HepG2 (cell line): Measurements from ENCODE around the gene TRAPPC12. TPM values are rescaled to one million over a fixed set of nuclear protein-coding genes. Genes with fewer than 3 reads are reported as not detected.

Experiments used
- ATAC-seq: fragments of 200-7000 bp; cut with Tn5 transposase; 3 replicates; pipeline ENCODE4 v1.9.1; 2020; ENCODE audit warnings: mild to moderate bottlenecking, moderate library complexity
- BruUV-seq: library from RNA; stranded (reverse); fragments of 400-500 nt; replicated peaks from 2 replicates; lab custom pipeline; 2021; lab: Mats Ljungman, UMichigan
- CTCF ChIA-PET: fragments of 300-600 bp; formaldehyde crosslinking; extraction: SDS; loops from one replicate; lab custom pipeline; 2021; ENCODE audit warnings: low total read pairs, inconsistent platforms, low intra/inter-chr PET ratio; lab: Yijun Ruan, JAX
- POLR2A ChIA-PET: fragments of 350-600 bp; sonication (Branson Sonifier 250); formaldehyde crosslinking; loops from one replicate; lab custom pipeline; 2020; ENCODE audit warnings: antibody characterized with exemption, inconsistent platforms; lab: Yijun Ruan, JAX
- DNase-seq: peaks from one replicate; pipeline ENCODE4 v3.0.0-alpha.2; 2015; ENCODE audit warnings: low spot score
- FAIRE-seq: peaks from 3 replicates; lab custom pipeline; 2011; peaks lifted over from hg19 to GRCh38; lab: Jason Lieb, UNC
- H2AFZ ChIP-seq: one replicate; pipeline ENCODE4 v1.6.1; 2011; ENCODE audit warnings: low read length, inconsistent platforms
- H3K27ac ChIP-seq: fragments of 300-600 bp; 3 replicates; pipeline ENCODE4 v1.8.0; 2011; ENCODE audit warnings: mixed run types, mild to moderate bottlenecking, mixed read lengths, low read length, inconsistent platforms; ENCODE audit not compliant: insufficient read depth; ENCODE audit errors: extremely low read length
- H3K27me3 ChIP-seq, 2 experiments: fragments of 200-600 bp in 1 of 2; 2 replicates in 1 of 2; 3 replicates in 1 of 2; pipeline versions ENCODE4 v1.6.0 to v1.8.0; 2011; ENCODE audit warnings: low read length in 2 of 2, mild to moderate bottlenecking in 2 of 2, moderate library complexity in 2 of 2, inconsistent platforms in 1 of 2; ENCODE audit not compliant: insufficient read depth in 2 of 2, control insufficient read depth in 1 of 2
- H3K36me3 ChIP-seq, 2 experiments: fragments of 200-600 bp in 1 of 2; replicated peaks in 1 of 2; 2 replicates in 1 of 2; 3 replicates in 1 of 2; pipeline versions ENCODE4 v1.5.1 to v1.8.0; 2011; ENCODE audit warnings: low read length in 2 of 2, inconsistent platforms in 1 of 2; ENCODE audit not compliant: insufficient read depth in 2 of 2, control insufficient read depth in 1 of 2
- H3K4me1 ChIP-seq: 2 replicates; pipeline ENCODE4 v1.5.1; 2012; ENCODE audit warnings: low read length, inconsistent platforms; ENCODE audit not compliant: insufficient read depth
- H3K4me2 ChIP-seq: 2 replicates; pipeline ENCODE4 v1.6.0; 2011; ENCODE audit warnings: low read depth, low read length, inconsistent platforms
- H3K4me3 ChIP-seq, 3 experiments: fragments of 200-600 bp in 1 of 3; sonication (generic), shearing (Covaris generic) in 1 of 3; replicated peaks in 1 of 3; 2 replicates each; pipeline ENCODE4 v1.5.1; 2011 to 2016; ENCODE audit warnings: low read length in 3 of 3, inconsistent platforms in 2 of 3, low read depth in 2 of 3, mild to moderate bottlenecking in 2 of 3, control low read depth in 1 of 3, mixed read lengths in 1 of 3; ENCODE audit not compliant: insufficient read depth in 1 of 3
- H3K79me2 ChIP-seq: one replicate; pipeline ENCODE4 v1.6.1; 2011; ENCODE audit warnings: low read length, inconsistent platforms; ENCODE audit not compliant: insufficient read depth
- H3K9ac ChIP-seq: 2 replicates; pipeline ENCODE4 v1.6.0; 2011; ENCODE audit warnings: mild to moderate bottlenecking, low read depth, low read length, inconsistent platforms; ENCODE audit not compliant: insufficient read depth
- H3K9me3 ChIP-seq: 2 replicates; pipeline ENCODE4 v1.5.1; 2012; ENCODE audit warnings: mild to moderate bottlenecking, low read length
- H4K20me1 ChIP-seq: 2 replicates; pipeline ENCODE4 v1.6.0; 2011; ENCODE audit warnings: inconsistent platforms, mild to moderate bottlenecking, low read length, moderate library complexity; ENCODE audit not compliant: insufficient read depth
- ATF7-NPFF ChIP-seq: sonication (generic); formaldehyde crosslinking; IDR thresholded peaks from 2 replicates; pipeline ENCODE4 v1.8.1; 2023; ENCODE audit warnings: mild to moderate bottlenecking, low read depth, missing genetic modification reagents, moderate library complexity
- CAMTA2 ChIP-seq: sonication (generic); formaldehyde crosslinking; IDR thresholded peaks from 2 replicates; pipeline ENCODE4 v1.4.0; 2020; ENCODE audit warnings: mild to moderate bottlenecking, missing genetic modification reagents, borderline replicate concordance
- DR1 ChIP-seq: sonication (generic); formaldehyde crosslinking; IDR thresholded peaks from 2 replicates; pipeline ENCODE4 v1.8.0; 2021; ENCODE audit warnings: mild to moderate bottlenecking, missing genetic modification reagents, inconsistent platforms
- IRX3 ChIP-seq: sonication (generic); formaldehyde crosslinking; IDR thresholded peaks from 2 replicates; pipeline ENCODE4 v1.8.1; 2023; ENCODE audit warnings: mild to moderate bottlenecking, low read depth, missing genetic modification reagents, borderline replicate concordance
- NR2F6 ChIP-seq, 2 experiments: IDR thresholded peaks; 2 replicates each; pipeline ENCODE4 v1.6.1; 2016; ENCODE audit warnings: antibody characterized with exemption in 1 of 2, mild to moderate bottlenecking in 1 of 2
- SNRNP70 ChIP-seq: fragments of 200-400 bp; formaldehyde crosslinking; IDR thresholded peaks from 2 replicates; pipeline ENCODE4 v1.6.1; 2017; ENCODE audit warnings: mild to moderate bottlenecking, low read depth, low read length, moderate library complexity
- ZNF251 ChIP-seq: sonication (generic); formaldehyde crosslinking; IDR thresholded peaks from 2 replicates; pipeline ENCODE4 v1.9.0; 2021; ENCODE audit warnings: mild to moderate bottlenecking, missing genetic modification reagents
- ZNF335 ChIP-seq: sonication (generic); formaldehyde crosslinking; IDR thresholded peaks from 2 replicates; pipeline ENCODE4 v1.4.0; 2020; ENCODE audit warnings: missing genetic modification reagents
- ZNF773 ChIP-seq: sonication (generic); formaldehyde crosslinking; IDR thresholded peaks from 2 replicates; pipeline ENCODE4 v1.4.0; 2020; ENCODE audit warnings: missing genetic modification reagents, borderline replicate concordance
- WGBS: methylation state at CpG from one replicate; pipeline ENCODE4 v1.1.6; 2017; ENCODE audit warnings: low lambda C conversion rate; 5-methylcytosine and 5-hydroxymethylcytosine counted together
- in situ Hi-C: cut with HindIII; loops from 2 replicates; pipeline ENCODE4 v1.10.0; 2017; ENCODE audit warnings: low pct_unique_long_range_greater_than_20kb; ENCODE audit not compliant: extremely low pct_ligation_motif_present
- intact Hi-C: fragments of 100-400 bp; cut with micrococcal nuclease; formaldehyde crosslinking; loops from one replicate; pipeline ENCODE4 v1.10.0; 2022; ENCODE audit not compliant: unreplicated experiment
- polyA plus RNA-seq, 8 experiments: library from polyadenylated mRNA; depleted of rRNA in 3 of 8; stranded (reverse) in 7 of 8; unstranded in 1 of 8; fragments of >200 nt; fragmentation: Illumina TruSeq in 4 of 8; extraction: Trizol in 4 of 8; gene quantifications; 2 replicates each; pipeline versions ENCODE4 v1.2.1 to v1.2.3, GENCODE V29; 2011 to 2016; ENCODE audit warnings: low read depth in 4 of 8, missing spikeins in 1 of 8, mixed read lengths in 1 of 8; ENCODE audit not compliant: insufficient read depth in 1 of 8
- total RNA-seq, 5 experiments: library from RNA; depleted of rRNA; stranded (reverse); fragments of >200 nt; fragmentation: Illumina TruSeq; extraction: Trizol; gene quantifications; 2 replicates each; pipeline ENCODE4 v1.2.3, GENCODE V29; 2016; ENCODE audit warnings: low read depth in 1 of 5
- TF ChIP-seq, protein P1 (sequence below): sonication (generic); formaldehyde crosslinking; conservative IDR thresholded peaks from 2 replicates; pipeline ENCODE4 v1.4.0; 2020; ENCODE audit warnings: mild to moderate bottlenecking, missing genetic modification reagents, moderate library complexity
- TF ChIP-seq, protein P2 (sequence below): sonication (generic); formaldehyde crosslinking; IDR thresholded peaks from 2 replicates; pipeline ENCODE4 v1.4.0; 2020; ENCODE audit warnings: mild to moderate bottlenecking, missing genetic modification reagents
- TF ChIP-seq, protein P3 (sequence below): sonication (generic); formaldehyde crosslinking; IDR thresholded peaks from 2 replicates; pipeline ENCODE4 v1.4.0; 2020; ENCODE audit warnings: mild to moderate bottlenecking, missing genetic modification reagents, borderline replicate concordance

The TRAPPC12 gene
- total and polyA plus RNA-seq, 2 of the 13 experiments (the other 11 are each of a cell fraction or from before 2014, with no cell fraction given): 46.4 to 97.7 TPM

DNA sequence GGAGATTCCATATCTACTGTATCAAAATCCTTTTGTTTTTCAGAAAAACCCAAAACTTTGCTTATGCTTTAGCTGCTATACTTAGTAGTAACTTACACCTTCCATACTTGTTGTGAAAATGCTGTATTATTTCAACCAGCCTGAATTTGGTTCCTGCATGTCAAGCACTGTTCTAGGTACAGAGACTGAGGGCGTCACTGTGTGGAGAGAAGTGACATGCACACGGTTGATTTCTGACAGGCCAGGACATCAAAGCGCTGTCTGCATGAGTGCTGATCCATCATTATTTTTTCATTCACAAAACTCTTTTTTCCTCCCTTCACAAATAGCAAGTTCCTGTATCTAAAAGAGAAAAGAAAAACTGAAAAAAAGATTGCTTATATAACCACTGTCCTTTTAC, 31.6 kb downstream of the TRAPPC12 start:
- Histone ChIP-seq H2AFZ (no peak overlapping the region), H3K9me3 (no peaks in the 10 kb centered on the region), H4K20me1 (no peaks in the 10 kb centered on the region), H3K27ac (no peak overlapping the region), H3K79me2 (no peaks in the 10 kb centered on the region), H3K4me1 (no peaks in the 10 kb centered on the region), H3K9ac (no peak overlapping the region), H3K36me3 (peaks cover 20 to 47% of the 10 kb centered on the region in 2 experiments), H3K4me3 (no peak overlapping the region), H3K4me2 (no peak overlapping the region), H3K27me3 (no peaks in the 10 kb centered on the region)
- intact Hi-C loops (no loop called here), in situ Hi-C loops (no loop called here)
- WGBS: 97% methylated on average over 3 of the region's 3 CpGs
- POLR2A ChIA-PET: no interaction called here
- no peak for DNase-seq
- no peak for ATAC-seq
- TF ChIP-seq CAMTA2 (CRISPR knock-in tag): no peak
- CTCF ChIA-PET: no interaction called here
- BruUV-seq: no TSS peak
- FAIRE-seq: no peak

DNA sequence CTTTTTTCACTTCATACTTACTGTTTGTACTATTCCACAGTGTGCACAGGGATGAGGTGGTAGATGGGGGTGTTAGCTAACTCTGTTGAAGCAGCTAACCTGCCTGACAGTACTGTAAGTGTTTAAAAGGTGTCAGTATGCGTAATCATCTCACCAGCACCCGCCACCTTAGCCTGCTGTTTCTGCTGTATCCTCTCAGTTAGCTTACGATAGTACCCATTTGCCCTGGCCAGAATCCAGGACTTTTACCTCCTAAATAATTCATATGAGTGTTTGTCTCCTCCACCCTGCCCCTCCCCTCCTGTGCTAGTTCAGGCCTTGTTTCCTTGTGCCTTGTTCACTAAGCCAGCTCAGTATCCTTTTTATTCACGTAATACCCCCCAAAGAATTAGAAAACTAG, 34.2 kb downstream of the TRAPPC12 start:
- no peaks in the 10 kb centered on the region for H3K4me1 ChIP-seq
- DNase-seq (no peak), FAIRE-seq (no peak), ATAC-seq (no peak)
- H3K27ac ChIP-seq: no peak overlapping the region
- POLR2A ChIA-PET: no interaction called here
- no peak overlapping the region for H3K9ac ChIP-seq
- H4K20me1 ChIP-seq: no peaks in the 10 kb centered on the region
- H3K27me3 ChIP-seq: no peaks in the 10 kb centered on the region
- WGBS: 99% methylated on average over 4 of the region's 4 CpGs
- no peaks in the 10 kb centered on the region for H3K9me3 ChIP-seq
- no peak overlapping the region for H2AFZ ChIP-seq
- CTCF ChIA-PET: no interaction called here
- no peak overlapping the region for H3K4me2 ChIP-seq
- in situ Hi-C loops (no loop called here), intact Hi-C loops (no loop called here)
- no TSS peak for BruUV-seq
- H3K4me3 ChIP-seq: no peak overlapping the region
- no peaks in the 10 kb centered on the region for H3K79me2 ChIP-seq
- peaks cover 23 to 46% of the 10 kb centered on the region in 2 experiments for H3K36me3 ChIP-seq
- no peak for TF ChIP-seq ZNF335 (CRISPR knock-in tag)
- TF ChIP-seq ZNF251 (CRISPR knock-in tag): no peak
- TF ChIP-seq ZNF773 (CRISPR knock-in tag): no peak
- no peak for TF ChIP-seq DR1 (CRISPR knock-in tag)
- TF ChIP-seq, protein P1, sequence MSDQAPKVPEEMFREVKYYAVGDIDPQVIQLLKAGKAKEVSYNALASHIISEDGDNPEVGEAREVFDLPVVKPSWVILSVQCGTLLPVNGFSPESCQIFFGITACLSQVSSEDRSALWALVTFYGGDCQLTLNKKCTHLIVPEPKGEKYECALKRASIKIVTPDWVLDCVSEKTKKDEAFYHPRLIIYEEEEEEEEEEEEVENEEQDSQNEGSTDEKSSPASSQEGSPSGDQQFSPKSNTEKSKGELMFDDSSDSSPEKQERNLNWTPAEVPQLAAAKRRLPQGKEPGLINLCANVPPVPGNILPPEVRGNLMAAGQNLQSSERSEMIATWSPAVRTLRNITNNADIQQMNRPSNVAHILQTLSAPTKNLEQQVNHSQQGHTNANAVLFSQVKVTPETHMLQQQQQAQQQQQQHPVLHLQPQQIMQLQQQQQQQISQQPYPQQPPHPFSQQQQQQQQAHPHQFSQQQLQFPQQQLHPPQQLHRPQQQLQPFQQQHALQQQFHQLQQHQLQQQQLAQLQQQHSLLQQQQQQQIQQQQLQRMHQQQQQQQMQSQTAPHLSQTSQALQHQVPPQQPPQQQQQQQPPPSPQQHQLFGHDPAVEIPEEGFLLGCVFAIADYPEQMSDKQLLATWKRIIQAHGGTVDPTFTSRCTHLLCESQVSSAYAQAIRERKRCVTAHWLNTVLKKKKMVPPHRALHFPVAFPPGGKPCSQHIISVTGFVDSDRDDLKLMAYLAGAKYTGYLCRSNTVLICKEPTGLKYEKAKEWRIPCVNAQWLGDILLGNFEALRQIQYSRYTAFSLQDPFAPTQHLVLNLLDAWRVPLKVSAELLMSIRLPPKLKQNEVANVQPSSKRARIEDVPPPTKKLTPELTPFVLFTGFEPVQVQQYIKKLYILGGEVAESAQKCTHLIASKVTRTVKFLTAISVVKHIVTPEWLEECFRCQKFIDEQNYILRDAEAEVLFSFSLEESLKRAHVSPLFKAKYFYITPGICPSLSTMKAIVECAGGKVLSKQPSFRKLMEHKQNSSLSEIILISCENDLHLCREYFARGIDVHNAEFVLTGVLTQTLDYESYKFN (CRISPR knock-in tag): no peak
- TF ChIP-seq ATF7-NPFF (CRISPR knock-in tag): no peak
- TF ChIP-seq NR2F6 (IDR thresholded peaks at IDR 0.05): no peak
- no peak for TF ChIP-seq NR2F6 (CRISPR knock-in tag; IDR thresholded peaks at IDR 0.05)
- TF ChIP-seq, protein P2, sequence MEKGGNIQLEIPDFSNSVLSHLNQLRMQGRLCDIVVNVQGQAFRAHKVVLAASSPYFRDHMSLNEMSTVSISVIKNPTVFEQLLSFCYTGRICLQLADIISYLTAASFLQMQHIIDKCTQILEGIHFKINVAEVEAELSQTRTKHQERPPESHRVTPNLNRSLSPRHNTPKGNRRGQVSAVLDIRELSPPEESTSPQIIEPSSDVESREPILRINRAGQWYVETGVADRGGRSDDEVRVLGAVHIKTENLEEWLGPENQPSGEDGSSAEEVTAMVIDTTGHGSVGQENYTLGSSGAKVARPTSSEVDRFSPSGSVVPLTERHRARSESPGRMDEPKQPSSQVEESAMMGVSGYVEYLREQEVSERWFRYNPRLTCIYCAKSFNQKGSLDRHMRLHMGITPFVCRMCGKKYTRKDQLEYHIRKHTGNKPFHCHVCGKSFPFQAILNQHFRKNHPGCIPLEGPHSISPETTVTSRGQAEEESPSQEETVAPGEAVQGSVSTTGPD (CRISPR knock-in tag): no peak
- no peak for TF ChIP-seq SNRNP70
- TF ChIP-seq, protein P3, sequence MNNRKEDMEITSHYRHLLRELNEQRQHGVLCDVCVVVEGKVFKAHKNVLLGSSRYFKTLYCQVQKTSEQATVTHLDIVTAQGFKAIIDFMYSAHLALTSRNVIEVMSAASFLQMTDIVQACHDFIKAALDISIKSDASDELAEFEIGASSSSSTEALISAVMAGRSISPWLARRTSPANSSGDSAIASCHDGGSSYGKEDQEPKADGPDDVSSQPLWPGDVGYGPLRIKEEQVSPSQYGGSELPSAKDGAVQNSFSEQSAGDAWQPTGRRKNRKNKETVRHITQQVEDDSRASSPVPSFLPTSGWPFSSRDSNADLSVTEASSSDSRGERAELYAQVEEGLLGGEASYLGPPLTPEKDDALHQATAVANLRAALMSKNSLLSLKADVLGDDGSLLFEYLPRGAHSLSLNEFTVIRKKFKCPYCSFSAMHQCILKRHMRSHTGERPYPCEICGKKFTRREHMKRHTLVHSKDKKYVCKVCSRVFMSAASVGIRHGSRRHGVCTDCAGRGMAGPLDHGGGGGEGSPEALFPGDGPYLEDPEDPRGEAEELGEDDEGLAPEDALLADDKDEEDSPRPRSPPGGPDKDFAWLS (CRISPR knock-in tag): no peak
- no peak for TF ChIP-seq IRX3 (CRISPR knock-in tag)
